Measurements from ENCODE around the gene PTPRN.

GRCh38 chr2:219302412-219302968 is 6.7 kb downstream of the PTPRN start:
- no peak for TF ChIP-seq CTCF (conservative IDR thresholded peaks at IDR 0.05)
- no peak for TF ChIP-seq EZH2 (IDR thresholded peaks at IDR 0.05; ENCODE audit: low read depth)
